CD4-positive, CD25-positive, alpha-beta regulatory T cell (primary cell): ENCODE results near the gene DNM1L. TPM values are rescaled to one million over a fixed set of nuclear protein-coding genes. Genes with fewer than 3 reads are reported as not detected.

ENCODE experiments used
- ATAC-seq, 2 donors: fragments of 150-1000 bp; cut with Tn5 transposase; one replicate each; pipeline ENCODE4 v1.10.0; 2021; ENCODE audit warnings: low read depth in 2 of 2, moderate number of reproducible peaks in 2 of 2, moderate library complexity in 1 of 2
- DNase-seq, 3 donors: peaks; one replicate each; pipeline versions ENCODE4 v3.0.0 to v3.0.0-alpha.2; 2012 to 2022; ENCODE audit warnings: mixed read lengths in 1 of 3
- H3K27ac ChIP-seq: one replicate; pipeline ENCODE4 v1.7.0; 2013; ENCODE audit warnings: mild to moderate bottlenecking, low read length; ENCODE audit not compliant: insufficient read depth, poor library complexity, severe bottlenecking
- H3K27me3 ChIP-seq: one replicate; pipeline ENCODE4 v1.7.0; 2013; ENCODE audit warnings: low read length; ENCODE audit not compliant: control insufficient read depth, insufficient read depth
- H3K36me3 ChIP-seq: one replicate; pipeline ENCODE4 v1.7.0; 2013; ENCODE audit warnings: mild to moderate bottlenecking, low read length, moderate library complexity; ENCODE audit not compliant: control insufficient read depth, insufficient read depth
- H3K4me1 ChIP-seq: 2 replicates; pipeline ENCODE4 v1.7.0; 2013; ENCODE audit warnings: mild to moderate bottlenecking, low read length; ENCODE audit not compliant: insufficient read depth, control insufficient read depth, poor library complexity, severe bottlenecking
- H3K4me3 ChIP-seq: one replicate; pipeline ENCODE4 v1.7.0; 2013; ENCODE audit warnings: low read depth, mild to moderate bottlenecking, low read length, moderate library complexity
- H3K9me3 ChIP-seq, 2 experiments: 1 replicate in 1 of 2; 2 replicates in 1 of 2; pipeline ENCODE4 v1.7.0; 2013; ENCODE audit warnings: low read length in 2 of 2, mild to moderate bottlenecking in 1 of 2, moderate library complexity in 1 of 2; ENCODE audit not compliant: control insufficient read depth in 2 of 2
- H3K27ac Mint-ChIP-seq, 3 donors: one replicate each; pipeline ENCODE4 v1.8.0; 2020 to 2022; ENCODE audit warnings: mild to moderate bottlenecking in 3 of 3, mixed read lengths in 3 of 3, moderate library complexity in 2 of 3
- H3K27me3 Mint-ChIP-seq: one replicate; pipeline ENCODE4 v1.8.0; 2022; ENCODE audit warnings: mild to moderate bottlenecking, mixed read lengths
- H3K36me3 Mint-ChIP-seq: one replicate; pipeline ENCODE4 v1.8.0; 2020; ENCODE audit warnings: mixed read lengths
- H3K4me1 Mint-ChIP-seq, 4 donors: one replicate each; pipeline ENCODE4 v1.8.0; 2020 to 2022; ENCODE audit warnings: mixed read lengths in 4 of 4, mild to moderate bottlenecking in 1 of 4
- H3K4me3 Mint-ChIP-seq, 4 donors: one replicate each; pipeline ENCODE4 v1.8.0; 2020 to 2022; ENCODE audit warnings: mild to moderate bottlenecking in 4 of 4, mixed read lengths in 4 of 4, moderate library complexity in 3 of 4
- H3K9me3 Mint-ChIP-seq, 7 donors: one replicate each; pipeline ENCODE4 v1.8.0; 2020 to 2022; ENCODE audit warnings: mixed read lengths in 7 of 7, mild to moderate bottlenecking in 3 of 7, moderate library complexity in 2 of 7
- polyA plus RNA-seq, 4 donors: library from polyadenylated mRNA; unstranded; fragments of 300-500 nt; fragmentation: Illumina TruSeq; gene quantifications; one replicate each; pipeline ENCODE4 v1.2.3, GENCODE V29; 2021
- total RNA-seq: library from RNA; stranded (reverse); gene quantifications from one replicate; pipeline ENCODE4 v1.2.3, GENCODE V29; 2022

Gene DNM1L
- total and polyA plus RNA-seq, 5 donors from 2014 or later = 16.2 to 61.6 (median 17.7) TPM

- Histone ChIP-seq H3K27ac (no peak overlapping the region), H3K9me3 (no peaks in the 10 kb centered on the region), H3K36me3 (no peaks in the 10 kb centered on the region), H3K4me3 (no peak overlapping the region), H3K4me1 (no peaks in the 10 kb centered on the region), H3K27me3 (no peaks in the 10 kb centered on the region)
- Mint-ChIP-seq H3K27me3 (no peaks in the 10 kb centered on the region), H3K9me3 (no peaks in the 10 kb centered on the region), H3K36me3 (no peaks in the 10 kb centered on the region), H3K4me1 (no peaks in the 10 kb centered on the region), H3K4me3 (no peak overlapping the region), H3K27ac (no peak overlapping the region)
- DNase-seq (no peak), ATAC-seq (no peak)
Observed at GRCh38 chr12:32794281-32794680, 115.2 kb downstream of the DNM1L start.

Other genes with a start within 250 kb of the DNM1L start
- 15.9 TPM for gene YARS2, start 76.6 kb downstream of the DNM1L start, total RNA-seq
- 10 to 100 TPM; 16.2 to 20.6 (median 17.8) TPM for gene YARS2, start 76.6 kb downstream of the DNM1L start, polyA plus RNA-seq
- 0.69 TPM for gene PKP2, start 217.5 kb downstream of the DNM1L start, total RNA-seq
- gene PKP2, start 217.5 kb downstream of the DNM1L start, polyA plus RNA-seq = under 1 TPM in 1 of 4 donors, not detected in 3; 0.05 TPM